Measurements from ENCODE around the gene ARID1B. TPM values are rescaled to one million over a fixed set of nuclear protein-coding genes. Genes with fewer than 3 reads are reported as not detected.

The ARID1B gene
- total RNA-seq, 2 donors from 2014 or later, result 74.0 to 110 TPM

DNA sequence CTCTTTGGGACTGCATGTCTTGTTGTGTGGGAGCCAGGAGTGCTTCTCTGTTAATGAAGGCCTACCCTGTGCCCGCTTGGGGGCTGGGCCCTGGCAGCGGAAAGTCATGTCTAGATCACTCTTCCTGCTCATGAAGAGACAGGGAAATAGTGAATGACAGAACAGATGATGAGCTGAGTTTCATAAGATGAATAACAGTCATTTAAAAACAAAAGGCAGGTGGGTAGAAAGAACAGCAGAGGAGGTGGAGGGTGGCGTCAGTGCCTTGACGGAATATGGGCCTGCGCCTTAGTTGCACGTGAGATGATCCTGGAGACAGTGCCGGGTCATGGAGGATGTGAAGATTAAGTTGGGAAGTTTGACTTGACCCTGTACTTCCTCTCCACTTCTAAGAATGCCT lies 85.5 kb downstream of the ARID1B start:
- Mint-ChIP-seq H3K36me3 (ENCODE audit: low read depth) (no peaks in the 10 kb centered on the region), H3K4me3 (no peak overlapping the region), H3K4me1 (peaks cover 38% of the 10 kb centered on the region), H3K27ac (no peak overlapping the region), H3K27me3 (ENCODE audit: insufficient read depth) (no peaks in the 10 kb centered on the region), H3K9me3 (no peaks in the 10 kb centered on the region)
- no peaks in the 10 kb centered on the region for H3K27me3 ChIP-seq (ENCODE audit: control insufficient read depth, insufficient read depth, low read length, poor library complexity, severe bottlenecking)
- no peak for DNase-seq
- TF ChIP-seq, protein P1, sequence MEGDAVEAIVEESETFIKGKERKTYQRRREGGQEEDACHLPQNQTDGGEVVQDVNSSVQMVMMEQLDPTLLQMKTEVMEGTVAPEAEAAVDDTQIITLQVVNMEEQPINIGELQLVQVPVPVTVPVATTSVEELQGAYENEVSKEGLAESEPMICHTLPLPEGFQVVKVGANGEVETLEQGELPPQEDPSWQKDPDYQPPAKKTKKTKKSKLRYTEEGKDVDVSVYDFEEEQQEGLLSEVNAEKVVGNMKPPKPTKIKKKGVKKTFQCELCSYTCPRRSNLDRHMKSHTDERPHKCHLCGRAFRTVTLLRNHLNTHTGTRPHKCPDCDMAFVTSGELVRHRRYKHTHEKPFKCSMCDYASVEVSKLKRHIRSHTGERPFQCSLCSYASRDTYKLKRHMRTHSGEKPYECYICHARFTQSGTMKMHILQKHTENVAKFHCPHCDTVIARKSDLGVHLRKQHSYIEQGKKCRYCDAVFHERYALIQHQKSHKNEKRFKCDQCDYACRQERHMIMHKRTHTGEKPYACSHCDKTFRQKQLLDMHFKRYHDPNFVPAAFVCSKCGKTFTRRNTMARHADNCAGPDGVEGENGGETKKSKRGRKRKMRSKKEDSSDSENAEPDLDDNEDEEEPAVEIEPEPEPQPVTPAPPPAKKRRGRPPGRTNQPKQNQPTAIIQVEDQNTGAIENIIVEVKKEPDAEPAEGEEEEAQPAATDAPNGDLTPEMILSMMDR (conservative IDR thresholded peaks at IDR 0.05), result no peak
- no peaks in the 10 kb centered on the region for H3K36me3 ChIP-seq (ENCODE audit: control insufficient read depth, insufficient read depth, low read length)
- H3K4me1 ChIP-seq (ENCODE audit: control insufficient read depth, insufficient read depth, low read length), result peaks cover under 1% of the 10 kb centered on the region
- no peak overlapping the region for H3K9ac ChIP-seq (ENCODE audit: extremely low read depth, low read length, poor library complexity, severe bottlenecking)
- H3K4me3 ChIP-seq (ENCODE audit: low read length), result no peak overlapping the region
- 94 to 96% methylated on average over 7 of the region's 7 CpGs for WGBS, 2 experiments (ENCODE audit: insufficient coverage in 1 of 2, insufficient read length in 1 of 2)
- no peak overlapping the region for H3K27ac ChIP-seq (ENCODE audit: low read depth, low read length)
- H3K9me3 ChIP-seq (ENCODE audit: control insufficient read depth, low read length), result no peaks in the 10 kb centered on the region

DNA sequence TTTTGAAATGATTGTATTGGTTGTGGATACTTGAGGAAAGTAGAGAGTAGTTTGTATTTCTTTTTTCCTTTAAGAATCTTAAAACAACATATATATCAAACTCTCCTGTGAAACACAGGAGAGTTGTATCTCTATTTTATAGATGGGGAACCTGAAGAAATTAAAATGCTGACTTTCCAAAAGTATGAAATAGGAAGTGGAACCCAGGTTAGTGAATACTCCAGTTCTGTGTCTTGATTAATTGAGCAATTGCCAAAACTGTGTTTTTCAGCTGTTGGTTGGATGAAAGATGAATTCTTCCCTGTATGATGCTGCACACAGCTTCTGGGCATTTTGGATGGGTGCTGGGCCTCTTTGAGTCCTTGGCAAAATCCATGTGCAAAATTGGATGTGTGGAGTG lies 86.3 kb downstream of the ARID1B start:
- Histone ChIP-seq H3K9me3 (ENCODE audit: control insufficient read depth, low read length) (no peaks in the 10 kb centered on the region), H3K27ac (ENCODE audit: low read depth, low read length) (no peak overlapping the region), H3K4me3 (ENCODE audit: low read length) (no peak overlapping the region), H3K27me3 (ENCODE audit: control insufficient read depth, insufficient read depth, low read length, poor library complexity, severe bottlenecking) (no peaks in the 10 kb centered on the region), H3K4me1 (ENCODE audit: control insufficient read depth, insufficient read depth, low read length) (peaks cover 8% of the 10 kb centered on the region), H3K9ac (ENCODE audit: extremely low read depth, low read length, poor library complexity, severe bottlenecking) (no peak overlapping the region), H3K36me3 (ENCODE audit: control insufficient read depth, insufficient read depth, low read length) (no peaks in the 10 kb centered on the region)
- Mint-ChIP-seq H3K4me3 (no peak overlapping the region), H3K27ac (no peak overlapping the region), H3K4me1 (peaks cover 46% of the 10 kb centered on the region), H3K27me3 (ENCODE audit: insufficient read depth) (no peaks in the 10 kb centered on the region), H3K9me3 (no peaks in the 10 kb centered on the region), H3K36me3 (ENCODE audit: low read depth) (no peaks in the 10 kb centered on the region)
- no peak for DNase-seq
- TF ChIP-seq, protein P1 (conservative IDR thresholded peaks at IDR 0.05), result no peak

- Mint-ChIP-seq H3K9me3 (no peaks in the 10 kb centered on the region), H3K4me3 (no peak overlapping the region), H3K27ac (no peak overlapping the region), H3K36me3 (ENCODE audit: low read depth) (no peaks in the 10 kb centered on the region), H3K4me1 (peaks cover 56% of the 10 kb centered on the region), H3K27me3 (ENCODE audit: insufficient read depth) (no peaks in the 10 kb centered on the region)
- Histone ChIP-seq H3K27ac (ENCODE audit: low read depth, low read length) (no peak overlapping the region), H3K9ac (ENCODE audit: extremely low read depth, low read length, poor library complexity, severe bottlenecking) (no peak overlapping the region), H3K9me3 (ENCODE audit: control insufficient read depth, low read length) (no peaks in the 10 kb centered on the region), H3K4me3 (ENCODE audit: low read length) (no peak overlapping the region), H3K27me3 (ENCODE audit: control insufficient read depth, insufficient read depth, low read length, poor library complexity, severe bottlenecking) (no peaks in the 10 kb centered on the region), H3K36me3 (ENCODE audit: control insufficient read depth, insufficient read depth, low read length) (no peaks in the 10 kb centered on the region), H3K4me1 (ENCODE audit: control insufficient read depth, insufficient read depth, low read length) (peaks cover 15% of the 10 kb centered on the region)
- DNase-seq, result peak; percentile 32
- TF ChIP-seq, protein P1 (conservative IDR thresholded peaks at IDR 0.05), result no peak
- 95 to 100% methylated on average over 2 to 6 of the region's 6 CpGs for WGBS, 2 experiments (ENCODE audit: insufficient coverage in 1 of 2, insufficient read length in 1 of 2)
Observed at GRCh38 chr6:156864557-156864956, 87.4 kb downstream of the ARID1B start.

Measured in endodermal cell (in vitro differentiated cells).